Measurements from ENCODE around the gene RGS17. TPM values are rescaled to one million over a fixed set of nuclear protein-coding genes. Genes with fewer than 3 reads are reported as not detected.
A peak's percentile ranks its signal among the peaks of the same experiment; 100 is the strongest.

Gene RGS17
- total and polyA plus RNA-seq, 2 of the 13 experiments (the other 11 are each of a cell fraction or from before 2014, with no cell fraction given): 0.04 TPM; not detected in 1

DNA sequence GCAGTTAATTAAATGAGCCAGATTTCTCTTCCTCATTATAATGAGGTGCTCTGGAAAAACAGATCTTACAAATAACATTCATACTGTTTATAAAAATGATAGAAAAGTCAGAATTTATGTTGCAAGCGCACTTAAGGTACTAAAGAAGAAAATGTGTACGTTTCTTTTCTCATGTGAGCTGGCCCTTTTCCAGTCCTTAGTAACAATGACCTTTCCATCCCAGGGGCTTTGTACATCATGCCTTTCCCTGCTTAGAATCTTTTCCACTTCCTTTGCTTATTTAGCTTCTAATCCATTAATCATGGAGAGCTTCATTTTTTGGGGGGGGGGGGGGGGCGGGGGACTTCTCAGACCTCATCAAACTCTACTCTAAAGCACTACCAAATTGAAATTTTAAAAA is 153.0 kb downstream of the RGS17 start (continued):
- TF ChIP-seq, protein P1, sequence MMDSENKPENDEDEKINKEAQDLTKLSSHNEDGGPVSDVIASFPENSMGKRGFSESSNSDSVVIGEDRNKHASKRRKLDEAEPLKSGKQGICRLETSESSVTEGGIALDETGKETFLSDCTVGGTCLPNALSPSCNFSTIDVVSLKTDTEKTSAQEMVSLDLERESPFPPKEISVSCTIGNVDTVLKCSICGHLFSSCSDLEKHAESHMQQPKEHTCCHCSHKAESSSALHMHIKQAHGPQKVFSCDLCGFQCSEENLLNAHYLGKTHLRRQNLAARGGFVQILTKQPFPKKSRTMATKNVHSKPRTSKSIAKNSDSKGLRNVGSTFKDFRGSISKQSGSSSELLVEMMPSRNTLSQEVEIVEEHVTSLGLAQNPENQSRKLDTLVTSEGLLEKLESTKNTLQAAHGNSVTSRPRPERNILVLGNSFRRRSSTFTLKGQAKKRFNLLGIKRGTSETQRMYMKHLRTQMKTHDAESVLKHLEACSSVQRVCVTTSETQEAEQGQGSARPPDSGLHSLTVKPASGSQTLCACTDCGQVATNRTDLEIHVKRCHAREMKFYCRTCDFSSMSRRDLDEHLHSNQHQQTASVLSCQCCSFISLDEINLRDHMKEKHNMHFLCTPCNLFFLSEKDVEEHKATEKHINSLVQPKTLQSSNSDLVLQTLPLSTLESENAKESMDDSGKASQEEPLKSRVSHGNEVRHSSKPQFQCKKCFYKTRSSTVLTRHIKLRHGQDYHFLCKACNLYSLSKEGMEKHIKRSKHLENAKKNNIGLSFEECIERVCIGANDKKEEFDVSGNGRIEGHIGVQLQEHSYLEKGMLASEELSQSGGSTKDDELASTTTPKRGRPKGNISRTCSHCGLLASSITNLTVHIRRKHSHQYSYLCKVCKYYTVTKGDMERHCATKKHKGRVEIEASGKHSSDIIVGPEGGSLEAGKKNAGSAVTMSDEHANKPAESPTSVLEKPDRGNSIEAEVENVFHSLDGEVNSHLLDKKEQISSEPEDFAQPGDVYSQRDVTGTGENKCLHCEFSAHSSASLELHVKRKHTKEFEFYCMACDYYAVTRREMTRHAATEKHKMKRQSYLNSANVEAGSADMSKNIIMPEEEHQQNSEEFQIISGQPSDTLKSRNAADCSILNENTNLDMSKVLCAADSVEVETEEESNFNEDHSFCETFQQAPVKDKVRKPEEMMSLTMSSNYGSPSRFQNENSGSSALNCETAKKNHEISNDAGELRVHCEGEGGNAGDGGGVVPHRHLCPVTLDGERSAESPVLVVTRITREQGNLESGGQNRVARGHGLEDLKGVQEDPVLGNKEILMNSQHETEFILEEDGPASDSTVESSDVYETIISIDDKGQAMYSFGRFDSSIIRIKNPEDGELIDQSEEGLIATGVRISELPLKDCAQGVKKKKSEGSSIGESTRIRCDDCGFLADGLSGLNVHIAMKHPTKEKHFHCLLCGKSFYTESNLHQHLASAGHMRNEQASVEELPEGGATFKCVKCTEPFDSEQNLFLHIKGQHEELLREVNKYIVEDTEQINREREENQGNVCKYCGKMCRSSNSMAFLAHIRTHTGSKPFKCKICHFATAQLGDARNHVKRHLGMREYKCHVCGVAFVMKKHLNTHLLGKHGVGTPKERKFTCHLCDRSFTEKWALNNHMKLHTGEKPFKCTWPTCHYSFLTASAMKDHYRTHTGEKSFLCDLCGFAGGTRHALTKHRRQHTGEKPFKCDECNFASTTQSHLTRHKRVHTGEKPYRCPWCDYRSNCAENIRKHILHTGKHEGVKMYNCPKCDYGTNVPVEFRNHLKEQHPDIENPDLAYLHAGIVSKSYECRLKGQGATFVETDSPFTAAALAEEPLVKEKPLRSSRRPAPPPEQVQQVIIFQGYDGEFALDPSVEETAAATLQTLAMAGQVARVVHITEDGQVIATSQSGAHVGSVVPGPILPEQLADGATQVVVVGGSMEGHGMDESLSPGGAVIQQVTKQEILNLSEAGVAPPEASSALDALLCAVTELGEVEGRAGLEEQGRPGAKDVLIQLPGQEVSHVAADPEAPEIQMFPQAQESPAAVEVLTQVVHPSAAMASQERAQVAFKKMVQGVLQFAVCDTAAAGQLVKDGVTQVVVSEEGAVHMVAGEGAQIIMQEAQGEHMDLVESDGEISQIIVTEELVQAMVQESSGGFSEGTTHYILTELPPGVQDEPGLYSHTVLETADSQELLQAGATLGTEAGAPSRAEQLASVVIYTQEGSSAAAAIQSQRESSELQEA (CRISPR knock-in tag; IDR thresholded peaks at IDR 0.05; ENCODE audit: not compliant biosample characterization): no peak
- no peak for TF ChIP-seq THAP11 (CRISPR knock-in tag; IDR thresholded peaks at IDR 0.05)
- TF ChIP-seq ZNF761 (CRISPR knock-in tag; conservative IDR thresholded peaks at IDR 0.05): no peak

DNA sequence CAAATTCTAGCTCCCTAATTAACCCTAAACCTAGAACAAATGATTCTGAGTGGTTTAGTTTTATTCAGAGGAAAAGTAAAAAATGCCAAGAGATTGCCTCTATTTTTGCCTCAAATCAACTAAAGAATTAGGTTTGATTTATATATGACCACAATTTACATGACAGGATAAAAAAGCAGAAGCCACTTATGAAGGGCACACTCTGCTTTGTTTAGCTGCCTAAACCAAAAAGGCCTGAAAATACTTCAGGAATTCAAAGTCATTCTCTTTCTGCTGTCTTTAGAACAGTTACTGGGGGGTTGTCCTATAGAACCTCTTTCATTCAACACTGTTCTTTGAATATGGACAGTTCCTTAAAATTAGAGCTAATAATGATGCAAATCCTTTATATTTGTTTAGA is 153.5 kb downstream of the RGS17 start:
- TF ChIP-seq RBFOX2 (IDR thresholded peaks at IDR 0.05; ENCODE audit: low read depth, low read length): peak; percentile 24; the same call in 1 of the 2 replicates
- TF ChIP-seq, protein P2, sequence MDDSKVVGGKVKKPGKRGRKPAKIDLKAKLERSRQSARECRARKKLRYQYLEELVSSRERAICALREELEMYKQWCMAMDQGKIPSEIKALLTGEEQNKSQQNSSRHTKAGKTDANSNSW (CRISPR knock-in tag; IDR thresholded peaks at IDR 0.05; ENCODE audit: borderline replicate concordance): no peak
- Histone ChIP-seq H3K36me3 (replicated peaks in 1 of 2; ENCODE audit: control insufficient read depth in 1 of 2, insufficient read depth in 2 of 2, low read length in 2 of 2) (peaks cover 16 to 54% of the 10 kb centered on the region in 2 experiments), H3K4me3 (replicated peaks in 1 of 3; ENCODE audit: insufficient read depth in 1 of 3, low read depth in 2 of 3, low read length in 3 of 3) (no peak overlapping the region), H3K9ac (ENCODE audit: insufficient read depth, low read depth, low read length) (no peak overlapping the region), H3K9me3 (ENCODE audit: low read length) (no peaks in the 10 kb centered on the region), H3K27ac (ENCODE audit: extremely low read length, insufficient read depth, low read length) (no peak overlapping the region), H2AFZ (ENCODE audit: low read length) (no peak overlapping the region), H3K4me2 (ENCODE audit: low read depth, low read length) (0 out of 2 replicates have a peak overlapping the region, but pooled peaks have one; percentile 0), H4K20me1 (ENCODE audit: insufficient read depth, low read length) (peaks cover 37% of the 10 kb centered on the region), H3K79me2 (ENCODE audit: insufficient read depth, low read length) (peaks cover 88% of the 10 kb centered on the region), H3K27me3 (ENCODE audit: control insufficient read depth in 1 of 2, insufficient read depth in 2 of 2, low read length in 2 of 2) (no peaks in the 10 kb centered on the region), H3K4me1 (ENCODE audit: insufficient read depth, low read length) (peaks cover 77% of the 10 kb centered on the region)
- BruUV-seq (replicated peaks): no TSS peak
- FAIRE-seq (no peak), ATAC-seq (no peak), DNase-seq (ENCODE audit: low spot score) (no peak)
- intact Hi-C loops (cut with micrococcal nuclease; ENCODE audit: unreplicated experiment): no loop called here
- in situ Hi-C loops (cut with HindIII; ENCODE audit: extremely low pct_ligation_motif_present, low pct_unique_long_range_greater_than_20kb): loop anchor here (25.0 kb wide), 1 partner anchor 690 kb away; no protein-coding TSS in a partner anchor
- ChIA-PET CTCF (ENCODE audit: low intra/inter-chr PET ratio, low total read pairs) (no interaction called here), POLR2A (no interaction called here)
